ENCODE results near the gene KLC4.
A peak's percentile ranks its signal among the peaks of the same experiment; 100 is the strongest.

Gene KLC4

GRCh38 chr6:43050981-43051380 lies 8.4 kb upstream of the KLC4 start:
- Mint-ChIP-seq H3K27ac (peak overlapping the region; percentile 99), H3K36me3 (peaks cover 83% of the 10 kb centered on the region), H3K9me3 (no peaks in the 10 kb centered on the region), H3K4me3 (no peak overlapping the region), H3K4me1 (peaks cover 51% of the 10 kb centered on the region)
- DNase-seq (ENCODE audit: low spot score in 2 of 2): no peak
- no peak for ATAC-seq

- no peaks in the 10 kb centered on the region for H3K9me3 Mint-ChIP-seq
- H3K36me3 Mint-ChIP-seq: peaks cover 90% of the 10 kb centered on the region
- H3K4me1 Mint-ChIP-seq: peaks cover 47% of the 10 kb centered on the region
- peak overlapping the region; percentile 99 for H3K27ac Mint-ChIP-seq
- DNase-seq (ENCODE audit: low spot score in 2 of 2) (no peak), ATAC-seq (no peak)
- H3K4me3 Mint-ChIP-seq: peak overlapping the region; percentile 97
These were observed 7.1 kb upstream of the KLC4 start for GRCh38 chr6:43052225-43052841.

- peak overlapping the region; percentile 99 for H3K27ac Mint-ChIP-seq
- ATAC-seq (peak; percentile 35), DNase-seq (ENCODE audit: low spot score in 2 of 2) (no peak)
- no peaks in the 10 kb centered on the region for H3K9me3 Mint-ChIP-seq
- H3K4me3 Mint-ChIP-seq: peak overlapping the region; percentile 97
- H3K36me3 Mint-ChIP-seq: peaks cover 90% of the 10 kb centered on the region
- H3K4me1 Mint-ChIP-seq: peaks cover 51% of the 10 kb centered on the region
These were observed 6.4 kb upstream of the KLC4 start for GRCh38 chr6:43052842-43053544.

- no peaks in the 10 kb centered on the region for H3K9me3 Mint-ChIP-seq
- peak; percentile 98 for ATAC-seq
- peak within 1 kb of the TSS; percentile 97 for H3K4me3 Mint-ChIP-seq
- H3K4me1 Mint-ChIP-seq: peaks cover 58% of the 10 kb centered on the region
- DNase-seq (ENCODE audit: low spot score in 2 of 2): peak; percentile 77 to 92
- H3K27ac Mint-ChIP-seq: peak within 1 kb of the TSS; percentile 99
- peaks cover 90% of the 10 kb centered on the region for H3K36me3 Mint-ChIP-seq
These were observed 5.8 kb upstream of the KLC4 start, which contains the start of gene CUL7 for GRCh38 chr6:43053545-43054205. TSS of gene CUL7 (minus strand) at chr6:43053851. CDS start at chr6:43052788, 1,063 bp downstream.

GRCh38 chr6:43054206-43054943 lies 5.1 kb upstream of the KLC4 start:
- peak overlapping the region; percentile 97 for H3K4me3 Mint-ChIP-seq
- H3K4me1 Mint-ChIP-seq: peaks cover 59% of the 10 kb centered on the region
- H3K9me3 Mint-ChIP-seq: no peaks in the 10 kb centered on the region
- H3K36me3 Mint-ChIP-seq: peaks cover 84% of the 10 kb centered on the region
- peak overlapping the region; percentile 99 for H3K27ac Mint-ChIP-seq
- no peak for DNase-seq (ENCODE audit: low spot score in 2 of 2)
- no peak for ATAC-seq

GRCh38 chr6:43055966-43056365 lies 3.5 kb upstream of the KLC4 start:
- Mint-ChIP-seq H3K4me1 (peaks cover 58% of the 10 kb centered on the region), H3K9me3 (no peaks in the 10 kb centered on the region), H3K27ac (peak overlapping the region; percentile 23), H3K4me3 (no peak overlapping the region), H3K36me3 (peaks cover 79% of the 10 kb centered on the region)
- ATAC-seq: no peak
- no peak for DNase-seq (ENCODE audit: low spot score in 2 of 2)

- Mint-ChIP-seq H3K4me1 (peaks cover 40% of the 10 kb centered on the region), H3K4me3 (peak overlapping the region; percentile 86), H3K27ac (peak overlapping the region; percentile 98), H3K36me3 (peaks cover 64% of the 10 kb centered on the region), H3K9me3 (no peaks in the 10 kb centered on the region)
- DNase-seq (ENCODE audit: low spot score in 2 of 2): no peak
- ATAC-seq: no peak
These were observed 900 bp upstream of the KLC4 start for GRCh38 chr6:43058531-43058930.

- no peaks in the 10 kb centered on the region for H3K9me3 Mint-ChIP-seq
- DNase-seq (ENCODE audit: low spot score in 2 of 2) (no peak), ATAC-seq (no peak)
- H3K27ac Mint-ChIP-seq: peak overlapping the region; percentile 98
- peak overlapping the region; percentile 86 for H3K4me3 Mint-ChIP-seq
- peaks cover 47% of the 10 kb centered on the region for H3K36me3 Mint-ChIP-seq
- peaks cover 32% of the 10 kb centered on the region for H3K4me1 Mint-ChIP-seq
These were observed 763 bp downstream of the KLC4 start for GRCh38 chr6:43060034-43060754.

GRCh38 chr6:43060755-43061633 lies 1.6 kb downstream of the KLC4 start:
- H3K36me3 Mint-ChIP-seq: peaks cover 39% of the 10 kb centered on the region
- H3K4me1 Mint-ChIP-seq: peaks cover 32% of the 10 kb centered on the region
- H3K9me3 Mint-ChIP-seq: no peaks in the 10 kb centered on the region
- H3K27ac Mint-ChIP-seq: peak overlapping the region; percentile 98
- peak overlapping the region; percentile 86 for H3K4me3 Mint-ChIP-seq
- DNase-seq (ENCODE audit: low spot score in 2 of 2) (no peak), ATAC-seq (no peak)

- peaks cover 32% of the 10 kb centered on the region for H3K4me1 Mint-ChIP-seq
- DNase-seq (ENCODE audit: low spot score in 2 of 2) (no peak), ATAC-seq (no peak)
- H3K4me3 Mint-ChIP-seq: no peak overlapping the region
- H3K9me3 Mint-ChIP-seq: no peaks in the 10 kb centered on the region
- no peak overlapping the region for H3K27ac Mint-ChIP-seq
- H3K36me3 Mint-ChIP-seq: peaks cover 30% of the 10 kb centered on the region
These were observed 2.4 kb downstream of the KLC4 start for GRCh38 chr6:43061861-43062260.

GRCh38 chr6:43062818-43063217 lies 3.4 kb downstream of the KLC4 start:
- no peak overlapping the region for H3K27ac Mint-ChIP-seq
- H3K4me1 Mint-ChIP-seq: peaks cover 29% of the 10 kb centered on the region
- ATAC-seq (no peak), DNase-seq (ENCODE audit: low spot score in 2 of 2) (no peak)
- no peak overlapping the region for H3K4me3 Mint-ChIP-seq
- H3K36me3 Mint-ChIP-seq: peaks cover 21% of the 10 kb centered on the region
- H3K9me3 Mint-ChIP-seq: no peaks in the 10 kb centered on the region

GRCh38 chr6:43070028-43070632 lies 10.7 kb downstream of the KLC4 start:
- Mint-ChIP-seq H3K27ac (peak overlapping the region; percentile 20), H3K36me3 (peaks cover 20% of the 10 kb centered on the region), H3K4me1 (no peaks in the 10 kb centered on the region), H3K9me3 (no peaks in the 10 kb centered on the region), H3K4me3 (no peak overlapping the region)
- ATAC-seq (peak; percentile 65), DNase-seq (ENCODE audit: low spot score in 2 of 2) (no peak)

- no peak overlapping the region for H3K27ac Mint-ChIP-seq
- H3K4me3 Mint-ChIP-seq: peak overlapping the region; percentile 57
- no peak for DNase-seq (ENCODE audit: low spot score in 2 of 2)
- ATAC-seq: no peak
- peaks cover 20% of the 10 kb centered on the region for H3K36me3 Mint-ChIP-seq
- no peaks in the 10 kb centered on the region for H3K4me1 Mint-ChIP-seq
- no peaks in the 10 kb centered on the region for H3K9me3 Mint-ChIP-seq
These were observed 15.6 kb downstream of the KLC4 start for GRCh38 chr6:43074847-43075669.

All from stimulated activated effector memory CD8-positive, alpha-beta T cell treated with anti-CD3 and anti-CD28 coated beads, Interleukin-12 subunit alpha, Interleukin-12 subunit beta, amount 100 ng/mL, for 72 hours (primary cell).